ENCODE data around the gene FAM110D. TPM values are rescaled to one million over a fixed set of nuclear protein-coding genes. Genes with fewer than 3 reads are reported as not detected.

Gene FAM110D
- not detected in 2 replicates for total RNA-seq

DNA sequence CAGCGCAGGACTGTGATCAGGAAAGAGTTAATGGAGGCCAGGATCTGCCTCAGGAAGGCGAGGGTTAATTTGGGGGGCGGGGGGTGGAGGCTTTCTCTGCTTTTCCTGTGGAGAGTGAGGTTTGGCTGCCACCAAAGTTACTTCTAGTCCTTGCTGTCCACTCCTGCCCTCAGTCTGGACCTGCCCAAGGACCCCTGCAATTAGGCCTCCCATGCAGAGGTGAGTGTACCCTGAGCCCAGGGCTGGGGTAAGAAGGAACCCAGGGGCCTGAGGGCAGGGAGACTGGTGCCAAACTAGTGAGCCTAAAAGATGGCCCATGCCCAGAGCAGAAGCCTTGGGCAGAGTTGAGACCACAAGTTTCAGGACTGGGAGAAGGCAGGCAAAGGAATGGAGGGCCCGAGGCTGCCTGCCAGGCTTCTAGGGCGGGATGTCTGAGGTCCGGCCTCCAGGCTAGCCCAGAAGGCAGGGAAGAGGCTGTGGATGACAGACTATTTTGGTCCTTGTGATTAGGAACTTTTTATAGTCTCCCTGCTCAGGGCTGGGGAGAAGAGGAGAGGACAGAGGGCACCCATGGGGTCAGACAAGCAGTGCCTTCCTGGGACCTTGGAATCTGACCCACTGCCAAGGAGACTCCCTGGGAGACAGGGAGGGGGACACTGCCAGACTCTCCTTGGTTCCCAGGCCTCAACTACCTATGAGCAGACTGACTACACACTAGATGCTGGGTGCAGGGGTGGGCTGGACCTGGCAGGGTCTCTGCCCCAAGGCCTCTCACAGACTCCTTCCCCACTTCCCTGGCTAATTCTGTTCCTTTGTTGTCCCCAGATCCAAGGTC is at the start of gene FAM110D:
Gene FAM110D, plus strand, starts transcription at position 172 of the 835 bp plus-strand sequence. CDS start 2,213 bp downstream, outside the sequence.

GRCh38 chr1:26111530-26112406 is 47.1 kb upstream of the FAM110D start, which contains the start of gene PDIK1L:
Gene PDIK1L, plus strand, starts transcription at chr1:26111824. Its CDS starts 2,485 bp downstream, at chr1:26114309.

DNA sequence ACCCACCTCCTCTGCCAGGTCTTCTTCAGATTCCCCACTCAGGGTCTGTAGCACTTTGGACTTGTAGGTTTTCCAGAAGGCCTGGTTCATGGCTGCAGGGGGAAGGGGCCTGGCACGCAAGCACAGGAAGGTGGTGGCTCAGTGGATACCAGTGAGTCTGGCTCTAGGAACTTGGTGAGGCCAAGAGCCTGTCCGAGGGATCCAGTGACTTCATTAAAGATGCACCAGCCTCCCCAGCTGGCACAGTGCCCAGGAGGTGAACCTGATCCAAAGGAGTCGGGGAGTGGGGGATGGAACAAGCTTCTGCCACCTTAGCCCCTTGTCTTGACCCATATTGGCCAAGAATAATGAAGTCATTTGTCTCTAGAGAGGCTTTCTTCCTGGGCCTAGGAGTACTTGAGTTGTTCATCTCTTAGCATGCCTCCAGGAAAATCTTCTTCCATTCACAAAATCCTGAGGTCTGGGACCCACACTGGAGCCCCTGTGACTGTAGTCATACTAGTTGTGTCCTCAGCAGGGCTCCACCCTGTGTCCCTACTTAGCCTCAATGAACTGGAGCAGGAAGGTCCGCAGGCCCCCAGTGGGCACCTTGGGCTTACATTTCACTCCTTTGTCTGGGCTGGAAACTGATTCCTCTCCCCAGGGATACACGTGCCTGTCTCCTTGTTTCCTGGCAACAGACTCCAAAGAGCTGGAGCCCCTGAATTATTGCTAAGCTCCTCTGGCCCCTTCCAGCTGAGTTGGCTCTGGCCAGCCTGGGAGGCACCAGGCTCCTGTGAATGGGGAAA is 9.7 kb downstream of the FAM110D start, which contains the start of gene C1orf232:
Gene C1orf232, minus strand, starts transcription at position 554 of the 788 bp plus-strand sequence. Its CDS starts 464 bp downstream, at position 90.

DNA sequence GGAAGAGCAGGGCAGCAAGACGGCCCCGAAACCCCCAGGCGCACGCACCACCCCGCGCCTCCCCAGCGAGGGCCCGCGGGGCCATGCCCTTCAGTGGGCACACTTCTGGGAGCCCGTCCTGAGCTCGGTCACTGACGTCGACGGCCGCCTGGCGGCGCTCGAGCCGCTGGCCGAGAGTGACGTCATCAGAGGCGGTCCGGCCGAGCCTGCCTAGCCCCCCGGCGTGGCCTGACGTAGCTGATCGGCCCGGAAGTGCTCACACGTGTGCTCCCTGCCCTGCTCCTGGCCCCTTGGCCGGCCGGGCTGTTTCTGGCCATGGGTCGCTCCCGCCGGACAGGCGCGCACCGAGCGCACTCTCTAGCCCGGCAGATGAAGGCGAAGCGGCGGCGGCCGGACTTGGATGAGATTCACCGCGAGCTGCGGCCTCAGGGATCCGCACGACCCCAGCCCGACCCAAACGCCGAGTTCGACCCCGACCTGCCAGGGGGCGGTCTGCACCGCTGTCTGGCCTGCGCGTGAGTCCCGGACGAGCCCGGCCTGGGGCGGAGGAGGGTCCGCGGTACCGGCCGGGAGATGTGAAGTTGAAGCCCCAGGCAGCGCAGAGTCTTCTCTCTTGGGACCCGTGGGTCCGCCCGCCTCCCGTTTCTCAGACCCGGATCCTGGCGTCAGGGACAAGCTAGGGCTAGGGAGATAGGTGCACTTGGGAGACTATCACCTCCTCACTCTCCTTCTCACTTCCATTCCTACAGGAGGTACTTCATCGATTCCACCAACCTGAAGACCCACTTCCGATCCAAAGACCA is 11.0 kb downstream of the FAM110D start, which contains the start of gene ZNF593:
Gene ZNF593, plus strand, starts transcription at position 240 of the 803 bp plus-strand sequence. Its CDS starts 76 bp downstream, at position 316.

DNA sequence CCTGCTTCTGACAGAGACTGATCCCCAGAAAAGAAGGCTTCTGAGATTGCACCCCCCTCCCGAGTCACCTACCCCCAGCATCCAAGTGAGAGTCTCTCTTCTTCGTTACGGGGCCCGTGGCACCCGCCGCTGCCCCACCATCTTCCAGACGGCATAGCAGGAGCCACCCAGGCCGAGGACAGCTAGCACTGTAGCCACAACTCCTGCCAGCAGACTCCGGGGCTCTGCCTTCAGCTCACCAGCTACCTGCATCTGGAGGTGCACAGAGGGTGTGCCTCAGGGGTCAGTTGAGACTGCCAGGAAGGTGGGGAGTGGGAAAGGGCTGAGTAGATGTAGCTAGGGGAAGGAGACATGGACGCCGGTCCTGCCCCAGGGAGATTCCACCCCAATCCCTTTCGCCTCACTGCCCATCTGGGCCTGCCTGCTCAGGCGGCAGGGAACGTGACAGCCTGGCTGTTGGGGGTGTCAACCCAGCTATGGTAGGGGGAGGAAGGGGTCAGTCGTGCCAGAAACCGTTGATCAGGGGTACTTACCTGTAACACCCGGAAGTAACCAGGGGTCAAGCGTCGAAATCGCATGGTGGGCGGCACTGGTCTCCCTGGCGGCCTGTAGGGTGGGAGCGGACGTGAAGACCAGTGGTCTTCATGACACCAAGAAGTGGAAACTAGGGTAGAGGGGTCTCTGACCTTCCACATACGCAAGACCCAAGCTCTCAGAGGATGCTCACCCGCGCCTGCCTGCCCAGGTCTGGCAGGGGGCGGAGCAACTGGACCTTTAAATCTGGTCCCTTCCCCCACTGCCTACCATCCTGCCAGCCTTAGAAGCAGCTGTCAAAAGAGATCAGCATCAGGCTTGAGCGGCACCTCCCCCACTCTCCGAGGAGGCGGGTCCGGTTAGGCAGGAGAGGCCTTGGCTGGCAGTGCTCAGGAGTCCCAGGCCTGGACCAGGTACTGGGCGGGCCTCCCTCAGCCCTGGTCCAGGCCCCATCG is 12.5 kb downstream of the FAM110D start, which contains the start of gene ZNF593OS:
Gene ZNF593OS, minus strand, starts transcription at position 749 of the 989 bp plus-strand sequence. Its CDS starts 171 bp downstream, at position 578.

DNA sequence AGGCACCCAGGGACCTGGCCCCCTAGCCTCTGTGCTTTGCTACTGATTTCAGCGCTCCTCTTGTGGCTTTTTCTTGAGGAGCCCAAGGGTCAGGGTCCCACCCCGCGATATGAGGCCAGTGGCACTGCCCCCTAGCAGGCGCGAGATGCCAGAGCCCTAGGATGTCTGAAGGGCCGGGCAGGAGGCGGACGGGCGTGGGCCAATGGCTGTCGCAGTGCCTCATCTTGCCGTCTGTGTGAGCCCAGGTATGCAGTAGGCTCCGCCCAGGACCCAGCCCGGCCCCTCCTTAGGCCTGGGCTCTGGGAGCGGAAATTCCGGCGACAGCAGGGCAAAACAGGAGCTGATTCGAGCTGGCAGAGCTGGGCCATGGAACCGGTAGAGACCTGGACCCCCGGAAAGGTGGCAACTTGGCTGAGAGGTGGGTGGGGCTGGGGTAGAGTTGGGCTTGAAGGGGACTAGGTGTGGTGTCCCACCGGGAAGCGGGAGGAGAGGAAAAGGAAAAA is 18.4 kb downstream of the FAM110D start, which contains the start of gene CNKSR1:
Gene CNKSR1, plus strand, starts transcription at position 310 of the 503 bp plus-strand sequence. Its CDS starts 57 bp downstream, at position 367.

DNA sequence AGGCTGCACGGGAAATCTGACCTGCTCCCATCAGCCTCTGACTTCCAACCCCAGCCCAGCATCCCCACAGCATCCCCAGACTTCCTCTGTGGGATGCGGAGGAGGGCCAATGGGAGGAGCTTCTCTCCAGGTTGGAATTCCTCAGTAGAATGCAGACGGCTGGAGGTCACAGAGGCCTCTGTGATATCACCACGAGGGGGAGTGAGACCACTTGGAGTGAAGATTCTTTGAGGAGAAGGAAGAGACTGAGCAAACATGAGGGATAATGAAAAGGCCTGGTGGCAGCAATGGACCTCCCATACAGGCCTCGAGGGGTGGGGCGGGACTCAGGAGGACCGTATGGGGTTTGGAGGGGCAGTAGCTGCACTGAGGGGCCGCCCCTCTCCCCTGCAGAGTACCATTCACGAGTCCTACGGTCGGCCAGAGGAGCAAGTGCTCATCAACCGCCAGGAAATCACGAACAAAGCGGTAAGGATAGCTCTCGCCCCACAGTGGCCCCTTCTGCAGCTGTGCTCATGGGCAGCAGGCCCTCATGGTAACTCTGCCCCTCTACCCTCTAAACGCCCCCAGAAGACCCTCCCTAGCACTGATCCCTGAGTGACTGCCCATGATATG is 31.6 kb downstream of the FAM110D start, which contains the start of gene CATSPER4:
Gene CATSPER4, plus strand, starts transcription at position 230 of the 615 bp plus-strand sequence. Its CDS starts 26 bp downstream, at position 256.

Other genes with a start within 250 kb of the FAM110D start
- gene PAFAH2, start 161.0 kb upstream of the FAM110D start, total RNA-seq: 6.6 and 10.0 TPM in 2 replicates
- under 0.01 TPM in 2 replicates for gene EXTL1, start 137.3 kb upstream of the FAM110D start, total RNA-seq
- not detected in 2 replicates for gene SLC30A2, start 113.0 kb upstream of the FAM110D start, total RNA-seq
- under 0.01 TPM in 1 of 2 replicates, not detected in the other for gene TRIM63, start 91.4 kb upstream of the FAM110D start, total RNA-seq
- 2.9 and 4.7 TPM in 2 replicates for gene PDIK1L, start 47.3 kb upstream of the FAM110D start, total RNA-seq
- gene C1orf232, start 9.9 kb downstream of the FAM110D start, total RNA-seq: not detected in 2 replicates
- gene ZNF593, start 10.8 kb downstream of the FAM110D start, total RNA-seq: 23.7 and 37.5 TPM in 2 replicates
- gene ZNF593OS, start 12.8 kb downstream of the FAM110D start, total RNA-seq: under 0.01 TPM in 1 of 2 replicates, not detected in the other
- under 0.01 TPM in 1 of 2 replicates, not detected in the other for gene CNKSR1, start 18.4 kb downstream of the FAM110D start, total RNA-seq
- not detected in 2 replicates for gene CATSPER4, start 31.5 kb downstream of the FAM110D start, total RNA-seq
- 6.6 and 15.6 TPM in 2 replicates for gene CEP85, start 75.1 kb downstream of the FAM110D start, total RNA-seq
- 66.3 and 69.1 TPM in 2 replicates for gene SH3BGRL3, start 121.0 kb downstream of the FAM110D start, total RNA-seq
- 6.5 and 8.8 TPM in 2 replicates for gene UBXN11, start 147.6 kb downstream of the FAM110D start, total RNA-seq
- gene CD52, start 158.9 kb downstream of the FAM110D start, total RNA-seq: 0.98 TPM in 1 of 2 replicates, not detected in the other
- not detected in 2 replicates for gene CRYBG2, start 195.1 kb downstream of the FAM110D start, total RNA-seq
- gene ZNF683, start 213.7 kb downstream of the FAM110D start, total RNA-seq: not detected in 2 replicates

Measured in subcutaneous preadipocyte (primary cell).